LNCAP (cell line): ENCODE results near the gene PTGDS.

Experiments
- TF ChIP-seq, protein P1 (sequence below): fragments of 450-650 bp; IDR thresholded peaks from 2 replicates; pipeline ENCODE4 v1.5.1; 2017; ENCODE audit warnings: mild to moderate bottlenecking

PTGDS gene

DNA sequence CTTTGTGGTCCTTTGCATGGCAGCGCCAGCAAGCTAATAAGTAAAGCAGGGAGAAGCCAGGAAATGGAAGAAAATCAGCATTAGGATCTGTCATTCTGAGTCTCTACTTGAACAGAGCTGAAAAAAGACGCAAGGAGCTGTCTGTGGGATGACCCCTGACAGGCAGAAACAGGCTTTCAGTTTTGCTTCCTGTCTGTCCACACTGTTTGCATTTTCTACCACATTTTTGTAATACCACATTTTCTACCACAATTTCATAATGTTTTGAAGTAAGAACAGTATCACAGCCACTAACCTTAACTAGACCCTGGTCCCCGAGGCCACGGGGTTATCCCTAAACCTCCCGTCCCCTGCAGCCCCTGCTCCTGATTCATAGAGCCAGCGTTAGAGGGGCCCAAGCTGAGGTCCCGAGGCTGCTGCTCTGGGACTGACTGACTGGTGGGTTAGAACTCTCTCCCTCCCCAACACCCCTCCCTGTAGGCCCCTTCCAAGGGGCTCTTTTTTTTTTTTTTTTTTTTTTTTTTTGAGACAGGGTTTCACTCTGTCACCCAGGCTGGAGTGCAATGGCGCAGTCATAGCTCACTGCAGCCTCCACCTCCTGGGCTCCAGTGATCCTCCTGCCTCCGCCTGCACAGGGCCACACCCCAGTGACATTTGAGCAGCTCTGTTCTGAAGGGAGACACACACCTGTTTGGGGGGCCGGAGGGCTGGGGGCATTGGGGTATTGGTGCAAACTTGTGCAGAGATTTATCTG, 23.1 kb downstream of the PTGDS start:
- TF ChIP-seq, protein P1, sequence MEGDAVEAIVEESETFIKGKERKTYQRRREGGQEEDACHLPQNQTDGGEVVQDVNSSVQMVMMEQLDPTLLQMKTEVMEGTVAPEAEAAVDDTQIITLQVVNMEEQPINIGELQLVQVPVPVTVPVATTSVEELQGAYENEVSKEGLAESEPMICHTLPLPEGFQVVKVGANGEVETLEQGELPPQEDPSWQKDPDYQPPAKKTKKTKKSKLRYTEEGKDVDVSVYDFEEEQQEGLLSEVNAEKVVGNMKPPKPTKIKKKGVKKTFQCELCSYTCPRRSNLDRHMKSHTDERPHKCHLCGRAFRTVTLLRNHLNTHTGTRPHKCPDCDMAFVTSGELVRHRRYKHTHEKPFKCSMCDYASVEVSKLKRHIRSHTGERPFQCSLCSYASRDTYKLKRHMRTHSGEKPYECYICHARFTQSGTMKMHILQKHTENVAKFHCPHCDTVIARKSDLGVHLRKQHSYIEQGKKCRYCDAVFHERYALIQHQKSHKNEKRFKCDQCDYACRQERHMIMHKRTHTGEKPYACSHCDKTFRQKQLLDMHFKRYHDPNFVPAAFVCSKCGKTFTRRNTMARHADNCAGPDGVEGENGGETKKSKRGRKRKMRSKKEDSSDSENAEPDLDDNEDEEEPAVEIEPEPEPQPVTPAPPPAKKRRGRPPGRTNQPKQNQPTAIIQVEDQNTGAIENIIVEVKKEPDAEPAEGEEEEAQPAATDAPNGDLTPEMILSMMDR: no peak

DNA sequence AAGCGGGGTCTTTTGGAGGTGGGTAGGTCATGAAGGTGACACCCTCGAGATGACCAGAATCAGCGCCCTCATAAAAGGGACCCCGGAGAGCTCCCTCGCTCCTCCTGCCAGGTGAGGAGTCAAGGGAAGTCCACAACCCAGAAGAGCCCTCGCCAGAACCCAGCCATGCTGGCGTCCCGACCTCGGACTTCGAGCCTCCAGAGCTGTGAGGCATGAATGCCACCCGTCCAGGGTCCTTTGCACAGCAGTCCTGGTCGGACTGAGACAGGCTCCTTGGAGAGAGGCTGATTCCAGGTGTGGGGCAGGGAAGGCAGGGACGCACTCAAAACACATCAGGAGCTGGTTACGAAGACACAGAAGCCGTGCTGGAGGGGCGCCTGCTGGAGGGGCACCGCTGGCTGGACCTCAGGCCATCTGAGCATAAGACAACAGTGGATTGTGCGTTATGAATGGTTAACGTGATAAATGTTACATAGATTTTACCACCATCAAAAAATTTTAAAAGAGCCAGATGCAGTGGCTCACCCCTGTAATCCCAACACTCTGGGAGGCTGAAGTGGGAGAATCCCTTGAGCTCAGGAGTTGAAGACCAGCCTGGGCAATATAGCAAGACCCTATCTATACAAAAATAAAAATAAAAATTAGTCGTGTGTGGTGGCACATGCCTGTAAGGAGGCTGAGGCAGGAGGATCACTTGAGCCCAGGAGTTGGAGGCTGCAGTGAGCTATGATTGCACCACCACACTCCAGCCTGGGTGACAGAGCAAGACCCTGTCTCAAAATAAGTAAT, 24.7 kb downstream of the PTGDS start:
- TF ChIP-seq, protein P1: no peak

DNA sequence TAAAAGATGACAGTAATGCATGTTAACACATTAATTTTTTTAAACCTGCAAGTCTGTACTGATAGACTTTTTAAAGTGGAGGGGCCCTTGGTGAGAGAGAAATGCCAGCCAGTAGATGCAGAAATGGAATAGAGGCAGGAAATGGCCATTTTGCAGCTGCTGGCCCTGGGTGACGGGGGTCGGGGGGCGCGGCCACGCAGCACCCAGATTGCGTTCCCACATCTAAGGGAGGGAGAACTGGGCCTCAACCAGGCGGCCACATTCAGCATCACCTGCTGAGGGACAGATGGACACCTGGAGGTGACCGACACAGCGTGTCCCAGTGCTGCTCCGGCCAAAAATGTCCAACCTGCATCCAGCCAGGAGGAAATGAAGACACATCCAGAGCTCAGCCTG, 25.3 kb downstream of the PTGDS start:
- TF ChIP-seq, protein P1: no peak

DNA sequence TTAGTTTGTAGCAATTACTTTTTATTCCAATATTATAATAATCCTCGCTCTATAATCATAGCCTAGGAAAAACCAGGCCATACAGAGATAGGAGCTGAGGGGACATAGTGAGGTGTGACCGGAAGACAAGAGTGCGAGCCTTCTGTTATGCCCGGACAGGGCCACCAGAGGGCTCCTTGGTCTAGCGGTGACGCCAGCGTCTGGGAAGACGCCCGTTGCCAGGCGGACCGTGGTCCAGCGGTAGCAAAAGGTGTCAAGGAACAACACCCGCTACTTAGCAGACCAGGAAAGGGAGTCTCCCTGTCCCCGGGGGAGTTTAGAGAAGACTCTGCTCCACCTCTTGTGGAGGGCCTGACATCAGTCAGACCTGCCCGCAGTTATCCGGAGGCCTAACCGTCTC, 27.0 kb downstream of the PTGDS start:
- TF ChIP-seq, protein P1: peak; percentile 56

DNA sequence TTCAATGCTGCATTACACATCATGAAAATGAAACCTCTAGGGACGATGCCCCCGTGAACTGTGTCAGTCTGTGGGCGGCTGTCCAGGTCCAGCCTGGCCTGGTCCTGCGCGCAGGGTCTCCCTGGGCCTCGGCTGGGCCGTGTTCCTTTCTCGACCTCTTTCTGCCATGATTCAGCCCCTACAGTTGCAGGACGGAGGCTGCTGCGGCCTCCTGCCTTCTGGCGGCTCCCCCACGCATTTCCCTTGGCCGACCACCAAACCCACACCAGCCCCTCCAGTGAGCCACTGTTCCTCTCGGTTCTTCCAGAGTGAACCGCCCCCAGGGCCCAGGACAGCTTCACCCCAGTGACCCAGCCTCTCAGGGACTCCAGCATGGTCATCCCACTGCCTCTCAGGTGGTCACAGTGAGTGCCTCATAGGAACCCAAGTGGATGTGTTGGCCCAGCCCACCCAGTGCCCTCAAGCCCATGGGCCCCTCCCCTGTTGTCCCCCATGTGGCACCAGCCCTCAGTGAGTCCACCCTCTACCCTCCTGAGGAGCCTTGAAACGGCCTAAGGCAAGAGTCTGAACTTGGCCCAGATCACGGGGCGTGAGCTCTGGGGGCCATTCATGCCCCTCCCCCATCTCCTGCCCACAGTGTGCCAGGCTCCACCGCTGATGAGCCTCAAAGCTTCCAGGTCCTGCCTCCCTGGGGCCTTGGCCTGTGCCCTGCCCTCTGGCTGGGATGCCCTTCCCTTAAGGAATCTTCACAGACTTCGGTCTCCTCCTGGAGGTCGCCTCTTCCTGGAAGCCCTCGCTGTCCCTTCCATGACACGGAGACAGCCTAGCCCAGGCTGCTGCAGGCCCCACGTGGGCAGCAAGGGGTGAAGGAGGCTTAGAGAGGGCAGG, 29.1 kb downstream of the PTGDS start:
- TF ChIP-seq, protein P1: no peak

DNA sequence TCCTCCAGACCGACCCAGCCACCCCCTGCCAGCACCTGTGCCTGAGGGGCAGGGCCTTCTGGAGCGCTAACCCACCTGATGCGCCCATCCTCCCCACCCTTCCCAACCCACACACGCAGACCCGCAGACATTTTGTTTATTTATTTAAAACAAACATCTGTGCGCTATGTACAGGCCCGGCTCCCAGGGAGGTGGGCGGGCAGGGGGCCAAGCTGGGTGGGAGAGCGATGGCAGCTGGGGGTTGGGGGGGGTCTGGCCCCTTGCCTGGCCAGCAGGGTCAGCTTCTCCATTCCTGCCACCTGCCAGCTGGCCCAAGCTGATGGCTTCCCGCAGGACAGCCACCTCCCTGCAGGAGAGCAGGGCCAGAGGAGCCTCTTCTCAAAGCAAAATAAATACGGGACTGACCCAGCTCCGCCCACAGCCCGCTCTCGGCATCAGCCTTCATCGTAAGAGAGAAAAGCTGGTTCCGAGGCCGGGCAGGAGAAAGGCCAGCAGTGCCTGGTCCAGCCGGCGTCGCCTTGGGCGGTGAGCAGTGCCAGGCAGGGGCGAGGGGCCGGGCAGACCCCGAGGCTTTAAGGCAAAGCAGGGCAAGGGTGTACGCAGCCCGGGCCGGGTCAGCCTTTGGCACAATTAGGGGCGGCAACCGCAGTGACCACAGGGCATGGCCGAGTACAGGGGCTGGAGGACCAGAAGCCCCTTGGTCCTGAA, 30.0 kb downstream of the PTGDS start:
- TF ChIP-seq, protein P1: no peak

DNA sequence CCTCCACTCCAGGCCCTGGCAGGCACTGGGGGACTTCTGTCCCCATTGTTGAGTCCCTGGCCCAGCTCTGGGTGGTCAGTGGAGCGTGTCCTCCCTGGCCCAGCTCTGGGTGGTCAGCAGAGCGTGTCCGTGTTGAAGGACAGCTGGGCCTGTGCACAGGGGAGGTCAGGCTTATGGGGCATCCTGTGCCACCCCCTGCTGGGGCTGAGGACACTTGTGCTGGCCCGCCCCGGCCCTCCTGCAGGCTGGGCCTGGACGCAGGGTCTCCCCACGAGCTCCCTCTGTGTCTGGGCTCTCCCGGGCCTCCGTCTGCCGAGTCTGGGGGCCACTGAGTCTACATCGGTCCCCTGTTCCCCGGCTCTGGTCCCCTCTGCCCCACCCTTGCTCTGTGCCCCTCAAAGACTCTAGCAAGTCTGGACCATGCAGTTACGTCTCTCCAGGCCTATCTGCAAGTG, 30.5 kb downstream of the PTGDS start:
- TF ChIP-seq, protein P1: no peak
